A673 (cell line): ENCODE data around the gene TXNDC15.

ENCODE experiments used
- CTCF ChIP-seq: fragments of 300-800, 200-600 bp; sonication (generic); conservative IDR thresholded peaks from 2 replicates; pipeline ENCODE4 v1.5.1; 2017; ENCODE audit warnings: low read depth, mild to moderate bottlenecking, antibody characterized with exemption, low read length, moderate library complexity, mixed read lengths
- EZH2 ChIP-seq: fragments of 200-600 bp; sonication (generic); IDR thresholded peaks from 2 replicates; pipeline ENCODE4 v1.6.1; 2017; ENCODE audit warnings: borderline replicate concordance, low read depth, mild to moderate bottlenecking, mixed read lengths, antibody characterized with exemption, low read length; ENCODE audit not compliant: poor library complexity, severe bottlenecking

- TF ChIP-seq CTCF = no peak
- TF ChIP-seq EZH2 = no peak
These were observed at the start of gene TXNDC15 for GRCh38 chr5:134873987-134874830.
